Measurements from ENCODE around the gene FBXO11. TPM values are rescaled to one million over a fixed set of nuclear protein-coding genes. Genes with fewer than 3 reads are reported as not detected.
A peak's percentile ranks its signal among the peaks of the same experiment; 100 is the strongest.

The FBXO11 gene
- total RNA-seq, 3 donors from 2014 or later (not counting 1 experiment from before 2014, with no cell fraction given): 104 to 110 (median 105) TPM

DNA sequence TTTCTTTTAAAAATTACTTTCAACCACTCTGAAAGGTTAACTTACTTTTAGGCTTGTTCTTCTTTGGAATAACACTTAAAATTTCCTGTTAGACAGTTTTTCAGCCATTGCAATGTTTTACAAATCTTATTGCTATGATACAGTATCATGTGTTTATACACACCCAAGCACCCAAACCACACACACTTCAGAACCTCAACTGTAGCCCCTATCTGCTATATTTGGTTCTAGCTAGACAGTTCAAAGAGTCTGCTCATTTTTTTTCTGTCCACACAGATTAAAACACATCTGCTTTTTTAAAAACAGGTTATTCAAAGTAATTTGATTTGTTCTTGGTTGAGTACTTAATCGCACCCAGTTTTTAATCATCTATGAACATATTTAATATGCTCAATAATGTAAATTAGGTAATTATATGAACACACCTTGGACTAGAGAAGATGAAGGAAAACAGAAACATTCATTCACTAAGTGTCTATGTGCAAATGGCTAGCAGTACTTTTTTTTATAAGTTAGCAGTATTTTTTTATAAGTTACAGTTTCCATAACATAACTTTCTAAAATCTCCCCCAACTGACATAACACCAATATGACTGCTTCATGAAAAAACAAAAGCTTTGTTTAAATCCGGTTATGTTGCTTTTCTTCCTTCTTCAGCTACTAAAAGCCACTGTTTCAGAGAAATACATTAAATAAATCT is 17.6 kb downstream of the FBXO11 start:
- intact Hi-C loops (cut with micrococcal nuclease): loop anchor here (1.0 kb wide), 1 partner anchor 18 kb away; the partner anchor contains the start of gene FBXO11
- peak overlapping the region; percentile 90 to 96 for H3K27ac Mint-ChIP-seq
- H3K4me1 Mint-ChIP-seq: peaks cover 52 to 62% of the 10 kb centered on the region in 2 donors

GRCh38 chr2:47876912-47877311 is 29.4 kb downstream of the FBXO11 start:
- no peak overlapping the region for H3K4me3 ChIP-seq (ENCODE audit: low read length)
- Mint-ChIP-seq H3K9me3 (no peaks in the 10 kb centered on the region), H3K4me1 (peaks cover 57 to 71% of the 10 kb centered on the region in 2 donors), H3K27ac (peak overlapping the region in 1 of 2 donors; percentile 9), H3K4me3 (no peak overlapping the region), H3K36me3 (no peaks in the 10 kb centered on the region), H3K27me3 (ENCODE audit: low read depth in 2 of 2) (no peaks in the 10 kb centered on the region)
- no peaks in the 10 kb centered on the region for H3K4me1 ChIP-seq (ENCODE audit: control insufficient read depth, insufficient read depth, low read length)
- ATAC-seq (no peak), DNase-seq (no peak)
- TF ChIP-seq, protein P1, sequence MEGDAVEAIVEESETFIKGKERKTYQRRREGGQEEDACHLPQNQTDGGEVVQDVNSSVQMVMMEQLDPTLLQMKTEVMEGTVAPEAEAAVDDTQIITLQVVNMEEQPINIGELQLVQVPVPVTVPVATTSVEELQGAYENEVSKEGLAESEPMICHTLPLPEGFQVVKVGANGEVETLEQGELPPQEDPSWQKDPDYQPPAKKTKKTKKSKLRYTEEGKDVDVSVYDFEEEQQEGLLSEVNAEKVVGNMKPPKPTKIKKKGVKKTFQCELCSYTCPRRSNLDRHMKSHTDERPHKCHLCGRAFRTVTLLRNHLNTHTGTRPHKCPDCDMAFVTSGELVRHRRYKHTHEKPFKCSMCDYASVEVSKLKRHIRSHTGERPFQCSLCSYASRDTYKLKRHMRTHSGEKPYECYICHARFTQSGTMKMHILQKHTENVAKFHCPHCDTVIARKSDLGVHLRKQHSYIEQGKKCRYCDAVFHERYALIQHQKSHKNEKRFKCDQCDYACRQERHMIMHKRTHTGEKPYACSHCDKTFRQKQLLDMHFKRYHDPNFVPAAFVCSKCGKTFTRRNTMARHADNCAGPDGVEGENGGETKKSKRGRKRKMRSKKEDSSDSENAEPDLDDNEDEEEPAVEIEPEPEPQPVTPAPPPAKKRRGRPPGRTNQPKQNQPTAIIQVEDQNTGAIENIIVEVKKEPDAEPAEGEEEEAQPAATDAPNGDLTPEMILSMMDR (IDR thresholded peaks at IDR 0.05): no peak
- H3K36me3 ChIP-seq (ENCODE audit: control insufficient read depth, insufficient read depth, low read length): peaks cover 14% of the 10 kb centered on the region
- H3K9me3 ChIP-seq (ENCODE audit: control insufficient read depth, insufficient read depth, low read length): no peaks in the 10 kb centered on the region
- no peaks in the 10 kb centered on the region for H3K27me3 ChIP-seq (ENCODE audit: control insufficient read depth, insufficient read depth, low read length)
- H3K27ac ChIP-seq (ENCODE audit: low read length): no peak overlapping the region
- intact Hi-C loops (cut with micrococcal nuclease): no loop called here
- no CpG with 5 or more reads among the region's 1 CpG for WGBS (ENCODE audit: insufficient coverage)

More for the DNA sequence above, 17.6 kb downstream of the FBXO11 start:
- TF ChIP-seq, protein P1 (IDR thresholded peaks at IDR 0.05): no peak
- Mint-ChIP-seq H3K36me3 (no peaks in the 10 kb centered on the region), H3K9me3 (no peaks in the 10 kb centered on the region), H3K27me3 (ENCODE audit: low read depth in 2 of 2) (no peaks in the 10 kb centered on the region), H3K4me3 (peak overlapping the region; percentile 79)
- ATAC-seq: peak; percentile 86 to 97 (median 95)
- Histone ChIP-seq H3K4me3 (ENCODE audit: low read length) (no peak overlapping the region), H3K27me3 (ENCODE audit: control insufficient read depth, insufficient read depth, low read length) (no peaks in the 10 kb centered on the region), H3K9me3 (ENCODE audit: control insufficient read depth, insufficient read depth, low read length) (no peaks in the 10 kb centered on the region), H3K27ac (ENCODE audit: low read length) (peak overlapping the region; percentile 74), H3K4me1 (ENCODE audit: control insufficient read depth, insufficient read depth, low read length) (peaks cover 20% of the 10 kb centered on the region), H3K36me3 (ENCODE audit: control insufficient read depth, insufficient read depth, low read length) (peaks cover 2% of the 10 kb centered on the region)
- 29% methylated on average over 1 of the region's 2 CpGs for WGBS (ENCODE audit: insufficient coverage)
- DNase-seq: peak in 1 of 2 donors; percentile 77

GRCh38 chr2:47872941-47873340 is 33.4 kb downstream of the FBXO11 start:
- DNase-seq (no peak), ATAC-seq (no peak)
- intact Hi-C loops (cut with micrococcal nuclease): no loop called here
- Mint-ChIP-seq H3K27ac (no peak overlapping the region), H3K4me1 (peaks cover 72 to 80% of the 10 kb centered on the region in 2 donors), H3K36me3 (no peaks in the 10 kb centered on the region), H3K9me3 (no peaks in the 10 kb centered on the region), H3K27me3 (ENCODE audit: low read depth in 2 of 2) (no peaks in the 10 kb centered on the region), H3K4me3 (no peak overlapping the region)
- no peak overlapping the region for H3K4me3 ChIP-seq (ENCODE audit: low read length)
- H3K27me3 ChIP-seq (ENCODE audit: control insufficient read depth, insufficient read depth, low read length): no peaks in the 10 kb centered on the region
- WGBS (ENCODE audit: insufficient coverage): 86% methylated on average over 2 of the region's 2 CpGs
- TF ChIP-seq, protein P1 (IDR thresholded peaks at IDR 0.05): no peak
- H3K27ac ChIP-seq (ENCODE audit: low read length): no peak overlapping the region
- peaks cover 11% of the 10 kb centered on the region for H3K36me3 ChIP-seq (ENCODE audit: control insufficient read depth, insufficient read depth, low read length)
- H3K4me1 ChIP-seq (ENCODE audit: control insufficient read depth, insufficient read depth, low read length): peaks cover 3% of the 10 kb centered on the region
- no peaks in the 10 kb centered on the region for H3K9me3 ChIP-seq (ENCODE audit: control insufficient read depth, insufficient read depth, low read length)
